ENCODE results near the gene KRT4.
"Not testable (repeated sequence)": the region's sequence is repeated elsewhere in the genome, so short reads cannot be mapped to it uniquely, and the experiment has no call there.

Gene KRT4

DNA sequence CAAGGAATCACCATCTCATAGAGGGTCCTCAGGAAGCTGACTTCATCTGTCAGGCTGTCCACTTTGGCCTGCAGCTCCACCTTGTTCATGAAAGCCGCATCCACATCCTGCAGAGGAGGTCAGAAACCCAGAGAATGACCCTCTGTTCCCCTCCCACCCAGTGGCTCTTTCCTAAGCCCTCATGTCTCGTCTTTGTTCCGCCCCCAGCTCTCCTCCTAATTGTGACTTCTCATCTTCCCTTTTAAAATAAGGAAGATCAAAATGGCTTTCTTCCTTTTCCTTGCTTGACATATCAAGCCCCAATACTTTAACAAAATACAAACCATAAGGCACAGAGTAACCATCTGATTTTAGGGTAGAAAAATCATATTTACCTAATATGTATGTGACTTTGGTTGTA lies 41.1 kb downstream of the KRT4 start:
- DNase-seq (ENCODE audit: low read depth, low spot score): no peak

DNA sequence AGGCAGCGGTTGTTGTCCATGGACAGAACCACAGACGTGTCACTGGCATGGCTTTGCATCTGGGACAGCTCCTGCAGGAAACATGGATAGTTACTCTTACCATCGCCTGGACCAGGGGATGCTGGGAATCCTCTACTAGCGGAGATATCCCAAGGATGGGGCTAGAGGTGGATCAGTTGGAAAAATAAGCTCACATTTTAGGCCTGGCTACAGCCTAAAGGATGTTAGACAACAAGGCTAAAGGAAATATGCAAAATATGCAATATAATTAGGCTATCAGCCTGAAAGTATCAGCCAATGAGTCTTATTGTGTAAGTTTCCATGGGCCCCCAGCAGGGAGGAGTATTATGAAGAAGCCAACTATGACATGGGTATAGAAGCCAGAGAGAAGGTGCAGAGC lies 41.7 kb downstream of the KRT4 start:
- DNase-seq (ENCODE audit: low read depth, low spot score): no peak

DNA sequence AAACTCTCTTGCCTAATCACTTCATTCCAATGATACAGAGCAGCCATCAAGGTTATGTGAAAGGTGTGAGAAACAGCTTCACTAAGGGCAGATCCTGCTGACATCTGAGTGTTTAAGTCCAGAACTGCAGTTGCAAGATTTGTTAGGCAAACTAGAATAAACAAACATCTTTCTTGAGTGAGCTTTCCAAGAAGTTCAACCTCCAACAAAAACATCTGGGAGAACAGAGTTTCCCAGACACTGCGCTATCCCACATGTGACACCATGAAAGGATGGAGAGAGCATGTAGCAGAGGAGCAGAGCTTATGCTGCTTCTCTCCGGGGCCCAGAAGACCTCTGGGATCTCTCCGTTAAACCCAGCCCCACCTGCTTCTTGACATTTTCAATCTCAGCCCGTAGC lies 42.4 kb downstream of the KRT4 start:
- no peak for DNase-seq (ENCODE audit: low read depth, low spot score)

DNA sequence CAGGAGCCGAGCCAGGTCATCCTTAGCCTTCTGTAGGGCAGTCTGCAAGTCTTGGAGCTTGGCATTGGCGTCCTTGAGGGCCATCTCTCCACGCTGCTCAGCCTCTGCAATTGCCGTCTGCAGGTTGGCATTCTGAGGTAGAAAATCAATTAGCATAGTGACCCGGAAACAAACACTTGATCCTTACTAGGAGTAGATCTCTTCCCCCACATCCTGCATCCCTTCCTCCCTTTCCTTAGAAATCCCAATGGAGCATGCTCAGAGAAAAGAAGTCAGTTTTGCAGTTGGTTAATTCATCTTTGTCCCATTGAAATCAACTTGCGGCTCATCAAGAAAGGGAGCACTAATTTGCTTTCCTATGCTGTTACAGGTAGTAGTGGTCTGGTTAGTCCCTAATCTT lies 42.8 kb downstream of the KRT4 start:
- DNase-seq (ENCODE audit: low read depth, low spot score): no peak

DNA sequence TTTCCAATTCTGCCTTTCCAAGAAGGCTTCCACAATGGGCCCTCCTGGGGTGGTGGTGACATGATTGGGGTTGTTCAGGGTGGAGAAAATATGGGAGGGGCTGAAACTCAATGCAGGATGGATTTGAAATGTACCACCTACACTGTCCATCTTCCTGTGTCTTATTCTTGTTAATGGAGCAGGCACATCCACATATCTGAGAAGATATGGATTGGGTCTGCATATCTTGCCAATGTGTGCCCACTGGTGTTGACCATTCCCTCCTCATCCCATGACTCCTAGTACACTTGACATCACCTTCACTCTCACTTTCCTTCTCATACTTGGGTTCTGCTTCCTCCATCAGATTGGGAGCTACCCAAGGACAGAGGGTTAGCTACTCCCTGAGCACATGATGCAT lies 44.0 kb downstream of the KRT4 start:
- no peak for DNase-seq (ENCODE audit: low read depth, low spot score)

DNA sequence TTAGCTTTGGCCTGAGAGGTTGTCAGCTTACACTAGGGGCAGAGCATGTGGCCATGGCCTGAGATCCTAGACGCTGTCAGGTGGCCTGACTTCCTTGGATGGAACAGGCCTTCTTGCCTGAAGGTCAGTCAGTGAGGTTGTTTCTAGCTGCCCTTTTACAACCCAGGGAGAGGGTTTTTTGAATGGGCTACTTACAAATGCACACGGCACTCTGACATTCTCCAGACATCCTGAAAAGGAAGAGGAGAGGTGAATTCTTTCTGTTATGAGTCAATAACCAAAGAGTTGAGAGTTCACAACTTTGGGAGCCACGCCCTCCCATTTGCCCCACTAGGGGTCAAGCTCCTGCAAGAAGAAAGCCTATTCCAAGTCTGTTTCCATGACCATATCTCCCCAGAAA lies 44.6 kb downstream of the KRT4 start:
- DNase-seq (ENCODE audit: low read depth, low spot score): no peak

DNA sequence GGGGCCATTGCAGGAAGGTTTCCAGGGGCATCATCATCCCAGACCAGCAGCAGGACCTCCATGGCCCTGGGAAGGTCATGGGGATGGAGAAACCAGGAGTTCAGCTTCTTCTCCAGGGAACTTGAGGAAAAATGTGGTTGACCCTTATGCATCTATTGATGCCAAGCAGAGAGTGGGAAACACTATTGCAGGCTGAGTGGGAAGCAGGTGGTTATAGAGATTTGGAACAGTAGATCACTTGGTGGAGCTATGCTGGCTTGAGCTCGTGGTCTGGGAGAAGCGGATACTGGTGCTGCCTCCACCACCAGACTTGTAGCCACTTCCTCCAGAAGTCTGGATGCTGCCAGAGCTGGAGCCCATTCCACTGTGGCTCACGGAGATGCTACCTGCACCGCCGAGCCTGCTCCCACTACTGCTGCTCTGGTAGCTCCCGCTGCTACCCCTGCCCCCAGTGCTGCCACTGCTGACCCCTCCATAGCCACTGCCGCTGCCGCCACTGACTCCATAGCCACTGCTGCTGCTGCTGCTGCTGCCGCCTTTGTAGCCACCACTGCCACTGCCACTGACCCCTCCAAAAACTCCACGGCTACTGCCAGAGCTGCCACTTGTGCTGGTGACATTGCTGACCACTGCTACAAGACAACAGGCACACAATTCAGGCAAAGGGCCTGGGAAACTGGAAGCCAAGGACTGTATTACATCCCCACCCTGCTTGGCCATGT lies 45.3 kb downstream of the KRT4 start:
- DNase-seq (ENCODE audit: low read depth, low spot score): no peak

DNA sequence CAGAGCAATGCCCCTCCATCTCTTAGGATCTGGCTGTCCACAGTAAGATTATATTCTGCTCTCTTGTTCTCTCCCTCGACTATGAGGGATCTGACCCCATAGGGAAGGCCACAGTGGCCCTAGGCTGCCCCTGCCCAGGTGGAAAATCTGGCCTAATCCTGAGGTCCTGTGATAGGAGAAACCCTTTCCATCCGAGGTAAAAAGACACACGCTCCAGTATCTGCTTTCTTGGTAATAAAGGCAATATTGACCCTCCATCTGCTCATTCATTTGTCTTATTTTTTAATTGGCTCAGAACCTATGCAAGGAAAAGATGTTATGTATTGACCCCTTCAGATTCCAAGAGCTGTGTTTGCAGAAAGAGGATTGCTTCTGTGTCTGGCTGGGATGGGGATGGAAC lies 46.5 kb downstream of the KRT4 start:
- DNase-seq (ENCODE audit: low read depth, low spot score): no peak

DNA sequence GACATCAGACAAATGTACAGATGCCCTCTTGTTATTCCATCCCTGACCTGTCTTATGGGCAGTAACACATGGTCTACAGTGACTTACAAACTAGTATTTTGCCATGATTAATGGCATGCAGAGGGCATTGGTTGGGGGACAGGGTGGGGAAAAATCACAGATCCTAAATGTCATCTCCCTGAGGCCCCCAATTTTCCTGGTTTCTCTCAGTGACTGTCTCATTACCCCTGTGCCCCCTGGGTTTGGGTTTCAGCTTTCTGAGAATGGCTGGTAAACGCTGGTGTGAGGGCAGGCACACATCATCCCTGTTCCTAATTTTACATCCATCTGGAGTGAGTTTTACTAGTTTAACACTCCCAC lies 46.9 kb downstream of the KRT4 start:
- DNase-seq (ENCODE audit: low read depth, low spot score): no peak

DNA sequence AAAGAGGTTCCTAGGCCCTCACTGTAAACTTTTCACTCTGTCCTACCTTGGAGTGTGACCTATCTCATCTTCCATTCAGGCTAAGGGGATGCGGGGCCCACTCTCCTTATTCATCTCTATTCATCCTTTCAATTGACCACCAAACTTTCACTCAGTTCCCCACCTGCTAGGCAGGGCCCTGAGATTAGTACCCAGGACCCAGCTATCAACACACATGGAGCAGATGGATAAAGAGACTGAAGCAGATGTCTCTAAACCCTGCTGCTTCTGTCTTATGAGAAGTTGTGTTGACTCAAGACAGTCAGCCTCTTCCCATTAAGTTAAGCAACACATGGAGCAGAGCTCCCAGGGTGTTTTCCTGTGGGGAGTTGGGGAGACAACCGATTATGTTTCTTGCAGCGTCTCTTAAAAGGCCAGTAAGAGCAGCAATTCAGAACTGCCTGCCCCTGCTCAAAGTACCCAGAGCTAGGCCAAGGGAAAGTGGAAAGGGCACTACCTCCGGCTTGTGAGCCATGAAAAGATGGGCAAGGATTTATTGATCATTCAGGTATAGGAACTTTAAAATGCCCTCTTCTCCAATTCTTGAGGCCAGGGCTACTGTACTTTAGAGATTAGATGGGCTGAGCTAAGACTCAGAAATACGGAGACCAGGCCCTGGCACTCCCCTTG lies 47.4 kb downstream of the KRT4 start:
- DNase-seq (ENCODE audit: low read depth, low spot score): no peak

DNA sequence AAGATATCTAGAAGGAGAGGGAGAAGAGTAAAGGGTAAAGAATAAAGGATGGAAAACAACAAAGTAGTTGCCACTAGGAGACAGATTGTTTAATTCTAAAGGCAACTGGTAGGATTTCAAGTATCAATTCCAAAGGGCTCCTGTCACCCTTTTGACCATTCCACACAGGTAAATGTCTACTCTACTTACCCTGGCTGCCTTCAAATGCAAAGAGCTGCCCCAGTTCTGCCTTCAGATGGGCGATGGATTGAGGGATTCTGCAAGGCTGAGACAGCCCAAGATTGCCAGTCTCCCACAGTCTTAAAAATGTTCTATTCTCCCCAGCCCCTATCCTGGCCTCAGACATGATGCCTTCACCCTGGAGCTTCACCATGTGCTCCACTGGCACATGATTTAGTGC lies 48.2 kb downstream of the KRT4 start:
- no peak for DNase-seq (ENCODE audit: low read depth, low spot score)

DNA sequence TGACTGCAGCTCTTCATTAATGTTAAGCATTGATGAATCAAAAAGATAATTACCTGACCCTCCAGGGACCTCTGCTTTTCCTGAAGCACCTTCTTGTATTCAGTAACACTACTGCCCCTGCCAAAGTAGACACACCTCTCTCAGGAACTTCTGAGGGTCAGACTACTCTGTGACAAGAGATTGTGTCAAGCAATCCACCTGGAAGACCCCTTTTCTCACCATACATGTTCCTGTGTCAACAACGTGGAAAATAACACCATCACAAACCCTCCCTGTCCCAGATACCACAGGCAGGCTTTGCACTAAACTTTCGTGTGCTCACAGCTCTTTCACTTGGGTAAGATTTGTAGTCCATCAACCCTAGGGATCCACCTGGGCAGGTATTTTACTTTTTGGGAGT lies 49.9 kb downstream of the KRT4 start:
- DNase-seq (ENCODE audit: low read depth, low spot score): no peak

DNA sequence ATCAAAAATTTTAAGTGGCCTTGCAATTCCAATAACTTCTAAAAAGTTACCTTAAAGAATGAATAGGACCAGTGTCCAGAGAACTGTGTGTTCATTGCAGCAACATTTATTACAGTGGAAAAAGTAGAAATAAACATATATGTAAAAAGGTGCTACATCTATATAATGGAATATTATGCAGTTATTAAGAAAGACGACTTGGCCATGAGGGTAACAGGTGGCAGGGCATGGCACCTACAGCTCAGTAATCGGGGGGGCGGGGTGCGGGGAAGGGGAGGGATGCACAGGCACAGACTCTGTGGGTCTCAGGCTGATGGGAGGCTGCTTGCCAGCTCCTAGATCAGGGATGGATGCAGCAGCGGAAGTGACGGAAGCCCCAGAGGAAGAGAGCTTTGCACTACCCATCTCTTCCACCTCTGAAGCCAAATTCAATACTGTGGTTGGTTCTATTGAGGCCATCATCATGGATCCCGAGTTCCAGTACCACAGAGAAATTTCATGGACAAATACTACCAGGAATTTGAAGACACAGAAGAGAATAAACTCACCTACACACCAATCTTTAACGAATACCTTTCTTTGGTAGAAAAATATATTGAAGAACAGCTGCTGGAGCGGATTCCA lies 50.8 kb downstream of the KRT4 start:
- DNase-seq (ENCODE audit: low read depth, low spot score): no peak

DNA sequence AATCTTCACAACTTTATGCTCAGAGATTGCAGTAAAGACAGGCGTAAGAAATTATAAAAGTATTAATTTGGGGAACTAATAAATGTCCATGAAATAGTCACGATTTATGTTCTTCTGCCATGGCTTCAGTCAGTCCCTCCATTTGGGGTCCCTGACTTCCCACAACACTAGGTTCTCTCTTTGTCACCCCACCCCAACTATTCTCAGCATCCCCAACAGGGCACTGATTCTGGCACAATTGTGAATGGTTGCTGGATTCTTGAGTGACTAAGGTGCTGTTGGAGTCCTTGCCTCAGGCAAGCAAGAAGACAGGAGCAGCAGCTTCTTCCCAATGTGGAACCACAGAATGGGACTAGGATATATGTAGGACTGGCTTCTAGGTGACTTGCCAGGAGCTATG lies 52.1 kb downstream of the KRT4 start:
- no peak for DNase-seq (ENCODE audit: low read depth, low spot score)

DNA sequence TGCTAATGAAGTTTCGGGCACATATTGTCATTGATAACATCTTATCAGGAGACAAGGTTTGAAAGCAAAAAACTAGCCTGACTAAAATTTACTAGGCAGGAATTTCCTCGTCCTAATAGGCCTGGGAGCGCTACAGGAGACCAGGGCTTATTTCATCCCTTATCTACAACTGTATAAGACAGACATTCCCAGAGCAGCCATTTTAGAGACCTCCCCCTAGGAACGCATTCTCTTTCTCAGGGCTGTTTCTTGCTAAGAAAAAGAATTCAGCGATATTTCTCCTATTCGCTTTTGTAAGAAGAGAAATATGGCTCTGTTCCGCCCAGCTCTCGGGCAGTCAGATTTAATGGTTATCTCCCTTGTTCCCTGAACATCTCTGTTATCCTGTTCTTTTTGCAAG lies 52.7 kb downstream of the KRT4 start:
- not testable (repeated sequence) for DNase-seq (ENCODE audit: low read depth, low spot score)

DNA sequence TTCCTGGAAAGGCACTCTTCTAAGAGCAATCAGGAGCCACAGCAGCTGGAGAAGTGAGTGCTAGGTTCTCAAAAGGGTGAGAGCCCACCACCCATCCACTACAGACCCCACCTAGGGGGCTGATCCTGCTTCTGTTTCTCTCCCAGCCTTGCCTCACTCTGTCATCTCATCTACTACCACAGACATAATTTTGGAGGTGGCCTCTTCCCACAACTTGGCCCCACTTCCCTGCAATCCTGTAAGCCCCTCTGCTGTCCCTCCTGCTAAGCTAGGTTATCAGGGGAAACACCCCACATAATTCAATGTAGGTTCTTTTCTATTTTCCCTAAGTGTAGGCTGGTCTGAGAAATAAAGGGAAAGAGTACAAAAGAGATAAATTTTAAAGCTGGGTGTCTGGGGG lies 53.3 kb downstream of the KRT4 start:
- DNase-seq (ENCODE audit: low read depth, low spot score): no peak

DNA sequence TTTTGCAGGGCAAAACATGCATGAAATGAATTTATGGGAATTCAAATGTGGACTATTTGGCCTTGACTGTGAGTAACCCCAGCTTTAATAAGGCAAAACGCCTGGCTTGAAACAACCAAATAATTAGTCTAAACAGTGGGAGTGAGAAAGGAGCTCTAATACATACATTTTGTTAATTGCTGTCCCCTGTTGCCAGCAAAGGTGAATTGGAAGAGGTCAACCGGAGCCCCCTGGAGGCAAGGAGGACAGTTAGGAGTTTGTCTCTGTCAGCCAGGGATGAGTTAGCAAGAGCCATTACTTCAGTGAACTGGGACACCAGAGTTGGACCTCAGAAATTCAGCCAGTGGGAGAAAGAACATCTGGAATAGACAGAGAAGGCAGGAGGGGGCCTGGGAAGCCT lies 54.2 kb downstream of the KRT4 start:
- DNase-seq (ENCODE audit: low read depth, low spot score): no peak

DNA sequence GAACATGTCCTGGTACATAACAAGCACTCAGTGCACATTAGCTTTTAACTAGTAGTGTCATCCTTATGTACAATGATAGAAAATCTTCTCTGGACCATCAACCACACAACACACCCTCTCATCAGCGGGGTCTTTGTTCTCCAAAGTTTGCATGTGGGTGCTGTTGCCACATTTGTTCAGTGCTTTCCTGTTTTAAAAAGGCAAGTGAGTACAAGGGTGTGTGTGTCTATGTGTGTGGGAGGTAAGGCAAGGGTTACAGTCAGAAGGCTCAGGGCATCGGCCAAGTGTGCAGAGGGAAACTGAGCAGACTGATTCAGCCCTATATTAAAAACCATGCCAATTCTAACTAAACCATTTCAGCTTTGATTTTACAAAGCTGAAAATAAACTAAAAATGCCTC lies 54.7 kb downstream of the KRT4 start:
- no peak for DNase-seq (ENCODE audit: low read depth, low spot score)

DNA sequence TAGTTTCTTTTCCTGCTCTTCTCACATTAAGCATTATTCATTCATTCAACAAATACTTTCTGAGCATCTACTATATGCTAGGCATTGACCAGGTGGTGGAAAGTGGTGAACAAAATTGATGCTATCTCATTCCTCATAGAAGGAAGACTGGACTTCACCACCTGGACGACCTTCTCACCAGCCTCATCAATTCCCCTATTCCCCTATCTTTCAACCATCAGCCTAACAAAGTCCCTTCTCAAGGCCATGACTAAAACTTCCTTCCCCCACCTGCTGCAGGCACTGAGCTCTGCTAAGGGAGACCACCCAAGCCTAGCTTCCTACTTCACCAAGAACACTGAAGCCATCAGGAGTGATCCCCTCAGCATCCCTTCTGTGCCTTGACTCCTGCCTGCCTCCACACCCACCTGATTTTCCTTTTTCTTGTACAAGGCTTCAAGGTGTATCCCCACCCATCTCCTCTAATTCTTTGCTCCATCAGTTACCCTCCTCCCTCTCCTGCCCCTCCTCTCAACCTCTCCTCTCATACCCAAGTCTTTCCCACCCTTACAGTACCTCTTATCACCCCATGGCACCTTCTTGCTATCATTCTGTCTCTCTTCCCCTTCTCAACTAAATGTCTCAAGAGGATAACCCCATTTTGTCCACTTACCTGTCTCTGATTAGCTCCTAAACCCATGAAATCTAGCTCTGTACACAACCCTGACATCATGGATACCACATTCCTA lies 56.3 kb downstream of the KRT4 start:
- DNase-seq (ENCODE audit: low read depth, low spot score): no peak

All from astrocyte of the hippocampus (primary cell).